Measurements from ENCODE around the gene LRG1. TPM values are rescaled to one million over a fixed set of nuclear protein-coding genes. Genes with fewer than 3 reads are reported as not detected.
"Not testable (repeated sequence)": the region's sequence is repeated elsewhere in the genome, so short reads cannot be mapped to it uniquely, and the experiment has no call there.

Gene LRG1
- total and polyA plus RNA-seq, 4 donors: 14.4 to 56.7 (median 15.6) TPM

DNA sequence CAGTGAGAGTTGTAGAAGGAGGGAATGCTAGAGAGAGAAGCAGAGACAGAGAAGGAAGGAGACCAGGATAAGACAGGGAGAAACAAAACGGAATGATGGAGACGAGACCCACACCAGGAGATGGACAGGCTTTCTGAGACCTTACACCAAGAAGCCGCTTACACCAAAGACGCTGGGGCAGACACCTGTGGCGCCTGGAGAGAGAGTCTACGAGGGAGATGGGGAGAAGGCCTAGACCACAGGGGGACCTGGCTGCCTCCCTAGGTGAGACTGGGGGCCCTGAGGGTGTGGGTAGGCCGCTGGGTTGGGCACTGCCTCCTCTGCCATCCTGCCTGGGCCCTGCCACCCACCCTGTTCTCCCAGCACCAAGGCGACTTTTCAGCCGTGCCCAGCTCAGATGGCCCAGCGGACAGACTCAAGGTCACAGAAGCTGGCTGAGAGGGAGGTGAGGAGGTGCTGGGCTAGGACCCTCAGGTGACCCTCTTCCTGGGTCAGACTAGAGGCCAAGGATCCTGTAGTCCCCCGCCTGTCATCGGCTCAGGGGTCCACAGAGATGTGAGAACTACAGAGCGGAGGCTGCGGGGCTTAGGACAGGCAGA is 9.8 kb downstream of the LRG1 start:
- Histone ChIP-seq H3K4me3 (no peak overlapping the region), H3K9ac (ENCODE audit: insufficient read depth in 1 of 2, low read length in 2 of 2) (no peak overlapping the region), H3K27ac (ENCODE audit: low read depth in 1 of 2, low read length in 1 of 2) (no peak overlapping the region), H3K36me3 (ENCODE audit: control insufficient read depth in 4 of 4, insufficient read depth in 4 of 4, low read length in 4 of 4) (no peaks in the 10 kb centered on the region), H3K27me3 (ENCODE audit: control insufficient read depth in 3 of 3, insufficient read depth in 3 of 3, low read length in 2 of 3) (no peaks in the 10 kb centered on the region), H3K4me1 (ENCODE audit: control insufficient read depth in 5 of 5, insufficient read depth in 5 of 5, low read length in 5 of 5) (peaks cover 0 to 4% (median 0%) of the 10 kb centered on the region in 5 donors), H3K9me3 (ENCODE audit: control insufficient read depth in 4 of 4, insufficient read depth in 3 of 4, low read length in 3 of 4) (peaks cover 0 to 2% (median 0%) of the 10 kb centered on the region in 4 donors)
- DNase-seq: no peak
- TF ChIP-seq, protein P1, sequence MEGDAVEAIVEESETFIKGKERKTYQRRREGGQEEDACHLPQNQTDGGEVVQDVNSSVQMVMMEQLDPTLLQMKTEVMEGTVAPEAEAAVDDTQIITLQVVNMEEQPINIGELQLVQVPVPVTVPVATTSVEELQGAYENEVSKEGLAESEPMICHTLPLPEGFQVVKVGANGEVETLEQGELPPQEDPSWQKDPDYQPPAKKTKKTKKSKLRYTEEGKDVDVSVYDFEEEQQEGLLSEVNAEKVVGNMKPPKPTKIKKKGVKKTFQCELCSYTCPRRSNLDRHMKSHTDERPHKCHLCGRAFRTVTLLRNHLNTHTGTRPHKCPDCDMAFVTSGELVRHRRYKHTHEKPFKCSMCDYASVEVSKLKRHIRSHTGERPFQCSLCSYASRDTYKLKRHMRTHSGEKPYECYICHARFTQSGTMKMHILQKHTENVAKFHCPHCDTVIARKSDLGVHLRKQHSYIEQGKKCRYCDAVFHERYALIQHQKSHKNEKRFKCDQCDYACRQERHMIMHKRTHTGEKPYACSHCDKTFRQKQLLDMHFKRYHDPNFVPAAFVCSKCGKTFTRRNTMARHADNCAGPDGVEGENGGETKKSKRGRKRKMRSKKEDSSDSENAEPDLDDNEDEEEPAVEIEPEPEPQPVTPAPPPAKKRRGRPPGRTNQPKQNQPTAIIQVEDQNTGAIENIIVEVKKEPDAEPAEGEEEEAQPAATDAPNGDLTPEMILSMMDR (IDR thresholded peaks at IDR 0.05; ENCODE audit: control extremely low read depth, extremely low read depth): no peak
- ATAC-seq (ENCODE audit: insufficient read depth, low FRiP score): no peak
- WGBS, 2 donors: 78 to 86% methylated on average over 14 of the region's 14 CpGs

DNA sequence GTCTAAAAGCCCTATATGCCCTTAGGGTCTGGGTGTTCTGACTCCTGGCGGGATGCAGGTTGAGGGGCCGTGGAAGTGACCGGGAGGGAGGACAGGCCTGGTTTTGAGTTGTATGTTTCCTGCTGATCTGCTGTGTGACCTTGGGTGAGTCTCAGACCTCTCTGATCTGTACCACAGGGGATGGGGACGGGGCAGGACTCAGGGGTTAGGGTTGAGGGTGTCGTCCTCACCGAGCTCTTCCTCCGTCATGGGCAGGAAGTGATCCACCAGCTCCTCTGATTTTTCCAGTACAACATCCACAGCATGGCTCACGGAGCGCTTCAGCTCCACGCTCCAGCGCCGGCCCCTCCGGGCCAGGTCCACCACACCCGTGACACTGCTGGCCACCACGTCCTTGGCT is 11.0 kb downstream of the LRG1 start:
- ATAC-seq (ENCODE audit: insufficient read depth, low FRiP score) (no peak), DNase-seq (no peak)
- TF ChIP-seq, protein P1 (IDR thresholded peaks at IDR 0.05; ENCODE audit: control extremely low read depth, extremely low read depth): no peak
- Histone ChIP-seq H3K9ac (ENCODE audit: insufficient read depth in 1 of 2, low read length in 2 of 2) (no peak overlapping the region), H3K4me3 (no peak overlapping the region), H3K27ac (ENCODE audit: low read depth in 1 of 2, low read length in 1 of 2) (no peak overlapping the region), H3K4me1 (ENCODE audit: control insufficient read depth in 5 of 5, insufficient read depth in 5 of 5, low read length in 5 of 5) (peaks cover 0 to 4% (median 0%) of the 10 kb centered on the region in 5 donors), H3K36me3 (ENCODE audit: control insufficient read depth in 4 of 4, insufficient read depth in 4 of 4, low read length in 4 of 4) (no peaks in the 10 kb centered on the region), H3K9me3 (ENCODE audit: control insufficient read depth in 4 of 4, insufficient read depth in 3 of 4, low read length in 3 of 4) (no peaks in the 10 kb centered on the region), H3K27me3 (ENCODE audit: control insufficient read depth in 3 of 3, insufficient read depth in 3 of 3, low read length in 2 of 3) (no peaks in the 10 kb centered on the region)
- 78 to 82% methylated on average over 15 of the region's 15 CpGs for WGBS, 2 donors

DNA sequence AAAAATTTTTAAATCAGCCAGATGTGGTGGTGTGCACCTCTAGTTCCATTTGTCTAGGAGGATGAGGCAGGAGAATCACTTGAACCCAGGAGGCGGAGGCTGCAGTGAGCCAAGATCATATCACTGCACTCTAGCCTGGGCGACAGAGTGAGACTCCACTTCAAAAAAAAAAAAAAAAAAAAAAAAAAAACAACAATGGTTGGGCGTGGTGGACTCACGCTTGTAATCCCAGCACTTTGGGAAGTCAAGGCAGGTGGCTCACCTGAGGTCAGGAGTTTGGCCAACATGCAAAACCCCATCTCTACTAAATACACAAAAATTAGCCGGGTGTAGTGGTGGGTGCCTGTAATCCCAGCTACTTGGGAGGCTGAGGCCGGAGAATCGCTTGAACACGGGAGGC is 12.5 kb downstream of the LRG1 start:
- not testable (repeated sequence) for DNase-seq; H3K9me3 ChIP-seq (ENCODE audit: control insufficient read depth in 4 of 4, insufficient read depth in 3 of 4, low read length in 3 of 4); H3K9ac ChIP-seq (ENCODE audit: insufficient read depth in 1 of 2, low read length in 2 of 2); H3K36me3 ChIP-seq (ENCODE audit: control insufficient read depth in 4 of 4, insufficient read depth in 4 of 4, low read length in 4 of 4); H3K4me3 ChIP-seq; H3K27me3 ChIP-seq (ENCODE audit: control insufficient read depth in 3 of 3, insufficient read depth in 3 of 3, low read length in 2 of 3); ATAC-seq (ENCODE audit: insufficient read depth, low FRiP score); H3K27ac ChIP-seq (ENCODE audit: low read depth in 1 of 2, low read length in 1 of 2); H3K4me1 ChIP-seq (ENCODE audit: control insufficient read depth in 5 of 5, insufficient read depth in 5 of 5, low read length in 5 of 5)
- 92 to 93% methylated on average over 8 of the region's 8 CpGs for WGBS, 2 donors

DNA sequence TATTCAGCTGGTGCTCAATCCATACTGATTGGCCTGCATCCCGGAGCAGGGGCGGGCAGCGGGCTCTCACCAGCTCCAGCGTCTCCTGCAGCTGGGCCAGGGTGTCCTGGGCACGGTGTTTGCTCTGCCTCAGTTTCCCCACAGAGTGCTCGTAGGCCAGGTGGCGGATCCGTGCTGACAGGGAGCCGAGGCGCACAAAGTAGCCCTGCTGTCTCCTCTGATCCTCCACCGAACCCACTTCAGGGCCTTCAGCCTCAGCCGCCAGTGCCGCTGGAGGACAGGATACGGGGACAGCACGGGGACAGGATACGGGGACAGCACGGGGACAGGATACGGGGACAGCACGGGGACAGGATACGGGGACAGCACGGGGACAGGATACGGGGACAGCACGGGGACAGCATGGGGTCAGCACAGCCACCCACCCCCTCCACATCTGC is 14.3 kb downstream of the LRG1 start:
- no peak overlapping the region for H3K27ac ChIP-seq (ENCODE audit: low read depth in 1 of 2, low read length in 1 of 2)
- 62 to 68% methylated on average over 22 to 23 of the region's 23 CpGs for WGBS, 2 donors
- no peak overlapping the region for H3K9ac ChIP-seq (ENCODE audit: insufficient read depth in 1 of 2, low read length in 2 of 2)

More for the DNA sequence above, 14.3 kb downstream of the LRG1 start:
- Histone ChIP-seq H3K9me3 (ENCODE audit: control insufficient read depth in 4 of 4, insufficient read depth in 3 of 4, low read length in 3 of 4) (no peaks in the 10 kb centered on the region), H3K36me3 (ENCODE audit: control insufficient read depth in 4 of 4, insufficient read depth in 4 of 4, low read length in 4 of 4) (no peaks in the 10 kb centered on the region), H3K4me3 (no peak overlapping the region), H3K4me1 (ENCODE audit: control insufficient read depth in 5 of 5, insufficient read depth in 5 of 5, low read length in 5 of 5) (peaks cover 0 to 4% (median 0%) of the 10 kb centered on the region in 5 donors), H3K27me3 (ENCODE audit: control insufficient read depth in 3 of 3, insufficient read depth in 3 of 3, low read length in 2 of 3) (no peaks in the 10 kb centered on the region)
- DNase-seq: no peak
- TF ChIP-seq, protein P1 (IDR thresholded peaks at IDR 0.05; ENCODE audit: control extremely low read depth, extremely low read depth): no peak
- no peak for ATAC-seq (ENCODE audit: insufficient read depth, low FRiP score)

Data from lung (tissue), 12 donors.